Measurements from ENCODE around the gene EXOC2. TPM values are rescaled to one million over a fixed set of nuclear protein-coding genes. Genes with fewer than 3 reads are reported as not detected.

Gene EXOC2
- total RNA-seq, 1 donor from 2014 or later: 35.3 TPM

DNA sequence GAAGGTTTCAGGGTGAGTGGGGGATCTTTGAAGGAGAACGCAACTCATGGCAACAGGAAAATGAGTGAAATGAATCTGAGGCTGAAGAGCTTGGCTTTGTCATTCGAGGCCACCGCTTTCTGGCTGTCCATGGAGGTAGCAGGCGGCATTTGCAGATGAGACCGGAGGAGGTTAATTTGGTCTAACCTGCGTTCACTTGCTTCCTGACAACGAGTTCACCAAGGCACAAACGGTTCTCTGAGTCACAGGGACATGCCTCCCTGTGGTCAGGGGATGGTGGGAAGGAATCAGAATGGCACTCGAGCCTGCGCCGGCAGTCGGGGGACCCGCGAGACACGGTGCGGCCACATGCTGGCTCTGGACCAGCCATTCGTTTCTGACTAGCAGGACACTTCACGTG lies 226.4 kb downstream of the EXOC2 start:
- peaks cover 2% of the 10 kb centered on the region for H3K27me3 ChIP-seq (ENCODE audit: control insufficient read depth, insufficient read depth, low read length)
- no peak for DNase-seq (ENCODE audit: low read depth)
- TF ChIP-seq, protein P1, sequence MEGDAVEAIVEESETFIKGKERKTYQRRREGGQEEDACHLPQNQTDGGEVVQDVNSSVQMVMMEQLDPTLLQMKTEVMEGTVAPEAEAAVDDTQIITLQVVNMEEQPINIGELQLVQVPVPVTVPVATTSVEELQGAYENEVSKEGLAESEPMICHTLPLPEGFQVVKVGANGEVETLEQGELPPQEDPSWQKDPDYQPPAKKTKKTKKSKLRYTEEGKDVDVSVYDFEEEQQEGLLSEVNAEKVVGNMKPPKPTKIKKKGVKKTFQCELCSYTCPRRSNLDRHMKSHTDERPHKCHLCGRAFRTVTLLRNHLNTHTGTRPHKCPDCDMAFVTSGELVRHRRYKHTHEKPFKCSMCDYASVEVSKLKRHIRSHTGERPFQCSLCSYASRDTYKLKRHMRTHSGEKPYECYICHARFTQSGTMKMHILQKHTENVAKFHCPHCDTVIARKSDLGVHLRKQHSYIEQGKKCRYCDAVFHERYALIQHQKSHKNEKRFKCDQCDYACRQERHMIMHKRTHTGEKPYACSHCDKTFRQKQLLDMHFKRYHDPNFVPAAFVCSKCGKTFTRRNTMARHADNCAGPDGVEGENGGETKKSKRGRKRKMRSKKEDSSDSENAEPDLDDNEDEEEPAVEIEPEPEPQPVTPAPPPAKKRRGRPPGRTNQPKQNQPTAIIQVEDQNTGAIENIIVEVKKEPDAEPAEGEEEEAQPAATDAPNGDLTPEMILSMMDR (IDR thresholded peaks at IDR 0.05; ENCODE audit: insufficient read depth, low read length, poor library complexity, severe bottlenecking): no peak
- no peaks in the 10 kb centered on the region for H3K36me3 ChIP-seq (ENCODE audit: control insufficient read depth, insufficient read depth, low read length)
- H3K4me3 ChIP-seq (ENCODE audit: low read depth, low read length): no peak overlapping the region

DNA sequence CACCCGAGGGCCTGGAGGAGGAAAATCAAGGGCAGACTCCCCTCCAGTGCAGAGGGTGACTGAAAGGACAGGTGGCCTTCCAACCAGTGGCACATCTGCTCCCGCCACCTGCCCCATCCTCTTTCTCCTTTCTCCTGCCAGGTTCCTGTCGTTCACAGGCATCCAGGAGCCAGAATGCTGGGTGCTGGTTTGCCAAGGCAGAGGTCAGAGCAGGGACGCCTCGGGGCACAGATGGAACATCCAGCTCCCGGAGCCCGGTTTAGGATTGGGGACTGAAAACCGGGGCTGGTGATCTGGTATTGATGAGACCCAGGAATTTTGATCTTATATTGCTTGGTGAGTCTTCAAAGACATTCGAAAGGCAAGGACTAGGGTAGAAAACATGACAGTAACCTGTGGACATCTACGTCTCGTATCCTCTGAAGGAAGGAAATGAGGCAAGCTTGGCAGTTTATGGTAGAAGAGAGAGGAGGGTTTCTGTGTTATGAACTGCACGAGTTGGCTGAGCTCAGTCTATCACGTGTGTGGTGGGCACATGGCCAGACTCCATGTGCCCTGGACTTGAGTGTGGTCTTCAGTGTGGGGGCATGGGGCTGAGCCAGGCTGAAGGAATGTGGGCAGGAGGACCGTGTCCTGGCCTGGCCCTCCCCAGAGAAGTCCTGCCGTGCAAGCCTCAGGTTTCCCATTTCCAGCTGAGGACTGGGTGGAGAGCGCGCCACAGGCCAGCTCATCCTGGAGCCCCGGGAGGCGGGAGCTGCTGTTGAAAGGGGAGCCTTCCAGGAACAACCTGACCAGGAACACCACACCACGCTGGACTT lies 227.2 kb downstream of the EXOC2 start:
- no peak overlapping the region for H3K4me3 ChIP-seq (ENCODE audit: low read depth, low read length)
- no peak for DNase-seq (ENCODE audit: low read depth)
- peaks cover 2% of the 10 kb centered on the region for H3K27me3 ChIP-seq (ENCODE audit: control insufficient read depth, insufficient read depth, low read length)
- TF ChIP-seq, protein P1 (IDR thresholded peaks at IDR 0.05; ENCODE audit: insufficient read depth, low read length, poor library complexity, severe bottlenecking): no peak
- no peaks in the 10 kb centered on the region for H3K36me3 ChIP-seq (ENCODE audit: control insufficient read depth, insufficient read depth, low read length)

DNA sequence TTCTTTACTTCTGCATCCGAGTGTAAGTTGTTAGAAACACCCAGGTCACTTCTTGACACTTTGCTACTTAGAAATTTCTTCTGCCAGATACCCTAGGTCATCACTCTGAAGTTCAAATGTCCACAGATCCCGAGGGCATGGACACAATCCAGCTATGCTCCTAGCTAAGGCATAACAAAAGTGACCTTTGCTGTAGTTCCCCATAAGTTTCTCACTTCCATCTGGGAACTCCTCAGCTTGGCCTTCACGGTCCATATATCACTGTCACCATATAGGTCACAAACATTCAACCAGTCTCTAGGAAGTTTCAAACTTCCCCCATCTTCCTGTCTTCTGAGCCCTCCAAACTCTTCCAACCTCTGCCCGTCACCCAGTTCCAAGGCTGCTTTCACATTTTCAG lies 236.1 kb downstream of the EXOC2 start:
- Histone ChIP-seq H3K27me3 (ENCODE audit: control insufficient read depth, insufficient read depth, low read length) (no peaks in the 10 kb centered on the region), H3K36me3 (ENCODE audit: control insufficient read depth, insufficient read depth, low read length) (no peaks in the 10 kb centered on the region), H3K4me3 (ENCODE audit: low read depth, low read length) (no peak overlapping the region)
- TF ChIP-seq, protein P1 (IDR thresholded peaks at IDR 0.05; ENCODE audit: insufficient read depth, low read length, poor library complexity, severe bottlenecking): no peak
- no peak for DNase-seq (ENCODE audit: low read depth)

DNA sequence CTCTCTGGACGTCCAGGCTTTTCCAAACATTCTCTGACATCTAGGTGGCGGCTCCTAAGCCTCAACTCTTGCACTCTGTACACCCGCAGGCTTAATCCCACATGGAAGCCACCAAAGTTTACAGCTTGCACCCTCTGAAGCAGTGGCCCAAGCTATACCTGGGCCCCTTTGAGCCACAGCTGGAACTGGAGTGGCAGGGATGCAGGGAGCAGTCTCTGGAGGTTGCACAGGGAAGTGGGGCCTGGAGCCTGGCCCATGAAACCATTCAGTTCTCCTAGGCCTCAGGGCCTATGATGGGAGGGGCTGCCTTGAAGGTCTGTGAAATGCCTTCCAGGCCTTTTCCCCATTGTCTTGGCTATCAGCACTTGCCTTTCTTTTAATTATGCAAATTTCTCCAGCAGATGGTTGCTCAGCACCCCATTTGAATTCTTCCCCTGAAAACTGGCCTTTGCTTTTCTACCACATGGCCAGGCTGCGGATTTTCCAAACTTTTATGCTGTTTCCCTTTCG lies 236.5 kb downstream of the EXOC2 start:
- Histone ChIP-seq H3K4me3 (ENCODE audit: low read depth, low read length) (no peak overlapping the region), H3K27me3 (ENCODE audit: control insufficient read depth, insufficient read depth, low read length) (no peaks in the 10 kb centered on the region), H3K36me3 (ENCODE audit: control insufficient read depth, insufficient read depth, low read length) (no peaks in the 10 kb centered on the region)
- DNase-seq (ENCODE audit: low read depth): no peak
- TF ChIP-seq, protein P1 (IDR thresholded peaks at IDR 0.05; ENCODE audit: insufficient read depth, low read length, poor library complexity, severe bottlenecking): no peak

DNA sequence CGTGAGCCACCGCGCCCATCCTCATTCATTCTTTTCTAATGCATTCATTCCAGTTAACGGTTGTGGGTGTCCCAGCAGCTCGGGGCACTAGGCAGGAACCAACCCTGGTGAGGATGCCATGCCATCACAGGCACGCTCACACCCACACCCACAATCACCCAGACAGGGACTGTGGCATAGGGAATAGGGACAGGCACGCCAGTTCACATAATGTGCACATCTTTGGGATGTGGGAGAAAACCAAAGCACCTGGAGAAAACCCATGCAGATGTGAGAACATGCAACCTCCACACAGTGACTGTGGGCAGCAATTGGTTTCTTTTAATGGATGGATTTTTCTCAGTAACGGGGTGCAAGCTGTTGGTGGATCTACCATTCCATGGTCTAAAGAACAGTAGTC lies 237.1 kb downstream of the EXOC2 start:
- Histone ChIP-seq H3K27me3 (ENCODE audit: control insufficient read depth, insufficient read depth, low read length) (no peaks in the 10 kb centered on the region), H3K36me3 (ENCODE audit: control insufficient read depth, insufficient read depth, low read length) (no peaks in the 10 kb centered on the region), H3K4me3 (ENCODE audit: low read depth, low read length) (no peak overlapping the region)
- TF ChIP-seq, protein P1 (IDR thresholded peaks at IDR 0.05; ENCODE audit: insufficient read depth, low read length, poor library complexity, severe bottlenecking): no peak
- DNase-seq (ENCODE audit: low read depth): no peak

Data from kidney epithelial cell (primary cell).